ENCODE results near the gene PCOLCE2. TPM values are rescaled to one million over a fixed set of nuclear protein-coding genes. Genes with fewer than 3 reads are reported as not detected.

PCOLCE2 gene
- total and polyA plus RNA-seq, 10 of the 15 experiments (the other 5 are each of a cell fraction or from before 2014, with no cell fraction given) = 0.11 to 7.6 (median 0.40) TPM

- in situ Hi-C loops (cut with MboI) = no loop called here
- POLR2A ChIA-PET = no interaction called here
Measured at GRCh38 chr3:142886940-142887339, 1.9 kb downstream of the PCOLCE2 start.

GRCh38 chr3:142886021-142886420 lies 2.9 kb downstream of the PCOLCE2 start:
- DNase-seq (ENCODE audit: low read depth, low spot score) = no peak
- no peaks in the 10 kb centered on the region for H3K4me1 ChIP-seq (ENCODE audit: control insufficient read depth, insufficient read depth, low read length)
- no peaks in the 10 kb centered on the region for H3K36me3 ChIP-seq (ENCODE audit: control insufficient read depth in 2 of 2, insufficient read depth in 2 of 2, low read length in 1 of 2)
- POLR2A ChIA-PET = no interaction called here
- H3K9ac ChIP-seq (ENCODE audit: control insufficient read depth, insufficient read depth, low read length) = no peak overlapping the region
- H3K27me3 ChIP-seq (replicated peaks in 1 of 2; ENCODE audit: control insufficient read depth in 2 of 2, insufficient read depth in 2 of 2, low read length in 1 of 2) = peaks cover 8 to 20% of the 10 kb centered on the region in 2 experiments
- no peak overlapping the region for H3K27ac ChIP-seq (ENCODE audit: control insufficient read depth, insufficient read depth)
- no TSS peak for BruUV-seq (replicated peaks)
- SMC1A ChIA-PET (ENCODE audit: uncharacterized antibody, unreplicated experiment) = interaction anchor here (0.9 to 1.6 kb wide), 3 partner anchors 11 to 95 kb away, joined by 3 to 4 read pairs (median 4); no protein-coding TSS in a partner anchor
- no peak for ATAC-seq
- intact Hi-C loops (cut with micrococcal nuclease; ENCODE audit: unreplicated experiment) = no loop called here
- CTCF ChIA-PET = no interaction called here
- no peaks in the 10 kb centered on the region for H4K20me1 ChIP-seq (ENCODE audit: control insufficient read depth, insufficient read depth)
- no peak for FAIRE-seq
- no peak overlapping the region for H3K4me2 ChIP-seq (ENCODE audit: control insufficient read depth, insufficient read depth)
- no peak overlapping the region for H3K4me3 ChIP-seq
- no peaks in the 10 kb centered on the region for H3K79me2 ChIP-seq (ENCODE audit: control insufficient read depth, insufficient read depth, low read length)
- no peak for TF ChIP-seq HDAC2 (IDR thresholded peaks at IDR 0.05)
- no peak for TF ChIP-seq BRCA1 (IDR thresholded peaks at IDR 0.05; ENCODE audit: low read depth, low read length)
- no peak for TF ChIP-seq IRF4 (IDR thresholded peaks at IDR 0.05; ENCODE audit: low read depth, low read length)
- TF ChIP-seq CUX1 (IDR thresholded peaks at IDR 0.05; ENCODE audit: insufficient replicate concordance, low read depth, low read length) = no peak
- H2AFZ ChIP-seq (ENCODE audit: control insufficient read depth, low read depth, low read length) = no peak overlapping the region
- 46% methylated on average over 7 of the region's 7 CpGs for WGBS (ENCODE audit: insufficient coverage, insufficient replicate concordance, low lambda C conversion rate, missing lambda C conversion rate)
- RAD21 ChIA-PET (ENCODE audit: unreplicated experiment) = no interaction called here
- in situ Hi-C loops (cut with MboI) = no loop called here
- no peaks in the 10 kb centered on the region for H3K9me3 ChIP-seq (replicated peaks; ENCODE audit: control insufficient read depth, insufficient read depth, low read length)

More at GRCh38 chr3:142886940-142887339, 1.9 kb downstream of the PCOLCE2 start:
- Histone ChIP-seq H3K4me3 (no peak overlapping the region), H3K4me2 (ENCODE audit: control insufficient read depth, insufficient read depth) (no peak overlapping the region), H3K9ac (ENCODE audit: control insufficient read depth, insufficient read depth, low read length) (no peak overlapping the region), H3K4me1 (ENCODE audit: control insufficient read depth, insufficient read depth, low read length) (no peaks in the 10 kb centered on the region), H3K79me2 (ENCODE audit: control insufficient read depth, insufficient read depth, low read length) (no peaks in the 10 kb centered on the region), H4K20me1 (ENCODE audit: control insufficient read depth, insufficient read depth) (no peaks in the 10 kb centered on the region), H2AFZ (ENCODE audit: control insufficient read depth, low read depth, low read length) (no peak overlapping the region), H3K9me3 (replicated peaks; ENCODE audit: control insufficient read depth, insufficient read depth, low read length) (no peaks in the 10 kb centered on the region), H3K36me3 (ENCODE audit: control insufficient read depth in 2 of 2, insufficient read depth in 2 of 2, low read length in 1 of 2) (no peaks in the 10 kb centered on the region), H3K27ac (ENCODE audit: control insufficient read depth, insufficient read depth) (no peak overlapping the region), H3K27me3 (replicated peaks in 1 of 2; ENCODE audit: control insufficient read depth in 2 of 2, insufficient read depth in 2 of 2, low read length in 1 of 2) (peaks cover 8 to 20% of the 10 kb centered on the region in 2 experiments)
- SMC1A ChIA-PET (ENCODE audit: uncharacterized antibody, unreplicated experiment) = interaction anchor here (1.6 kb wide), 1 partner anchor 95 kb away, joined by 4 read pairs; no protein-coding TSS in a partner anchor
- CTCF ChIA-PET = no interaction called here
- RAD21 ChIA-PET (ENCODE audit: unreplicated experiment) = interaction anchor here (0.7 kb wide), 1 partner anchor 167 kb away, joined by 3 read pairs; no protein-coding TSS in a partner anchor
- BruUV-seq (replicated peaks) = no TSS peak
- intact Hi-C loops (cut with micrococcal nuclease; ENCODE audit: unreplicated experiment) = no loop called here
- WGBS (ENCODE audit: insufficient coverage, insufficient replicate concordance, low lambda C conversion rate, missing lambda C conversion rate) = 0% methylated on average over 2 of the region's 2 CpGs
- TF ChIP-seq GABPA (IDR thresholded peaks at IDR 0.05; ENCODE audit: low read depth) = no peak
- no peak for TF ChIP-seq BMI1 (IDR thresholded peaks at IDR 0.05; ENCODE audit: borderline replicate concordance)
- FAIRE-seq (no peak), DNase-seq (ENCODE audit: low read depth, low spot score) (no peak), ATAC-seq (no peak)

All from GM12878 (cell line).